ENCODE results near the gene ZC3H18.
A peak's percentile ranks its signal among the peaks of the same experiment; 100 is the strongest.

The ZC3H18 gene

DNA sequence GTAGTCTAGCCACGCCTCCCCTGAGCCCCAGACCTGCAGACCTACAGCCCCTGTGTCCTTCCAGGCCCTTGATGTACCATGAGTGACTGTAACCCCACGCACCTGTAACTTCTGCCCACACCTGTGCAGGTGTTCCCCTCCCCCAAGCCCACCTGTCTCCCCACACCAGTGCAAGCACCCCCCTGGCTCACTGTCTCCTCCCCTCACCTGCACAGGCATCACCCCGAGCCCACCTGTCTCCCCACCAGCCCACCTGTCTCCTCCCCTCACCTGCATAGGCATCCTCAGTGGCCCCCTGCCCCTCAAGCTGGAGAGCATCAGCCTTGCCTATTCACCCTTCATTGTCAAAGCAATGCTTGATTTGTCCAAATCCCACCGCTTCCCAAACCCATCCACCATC is 32.3 kb upstream of the ZC3H18 start:
- Histone ChIP-seq H3K27me3 (peaks cover 18% of the 10 kb centered on the region), H3K36me3 (no peaks in the 10 kb centered on the region; the same call in 1 of the 2 replicates), H3K4me3 (ENCODE audit: low read depth, low read length) (no peak overlapping the region), H3K9me3 (peaks cover 4% of the 10 kb centered on the region), H3K4me1 (no peaks in the 10 kb centered on the region)
- TF ChIP-seq, protein P1, sequence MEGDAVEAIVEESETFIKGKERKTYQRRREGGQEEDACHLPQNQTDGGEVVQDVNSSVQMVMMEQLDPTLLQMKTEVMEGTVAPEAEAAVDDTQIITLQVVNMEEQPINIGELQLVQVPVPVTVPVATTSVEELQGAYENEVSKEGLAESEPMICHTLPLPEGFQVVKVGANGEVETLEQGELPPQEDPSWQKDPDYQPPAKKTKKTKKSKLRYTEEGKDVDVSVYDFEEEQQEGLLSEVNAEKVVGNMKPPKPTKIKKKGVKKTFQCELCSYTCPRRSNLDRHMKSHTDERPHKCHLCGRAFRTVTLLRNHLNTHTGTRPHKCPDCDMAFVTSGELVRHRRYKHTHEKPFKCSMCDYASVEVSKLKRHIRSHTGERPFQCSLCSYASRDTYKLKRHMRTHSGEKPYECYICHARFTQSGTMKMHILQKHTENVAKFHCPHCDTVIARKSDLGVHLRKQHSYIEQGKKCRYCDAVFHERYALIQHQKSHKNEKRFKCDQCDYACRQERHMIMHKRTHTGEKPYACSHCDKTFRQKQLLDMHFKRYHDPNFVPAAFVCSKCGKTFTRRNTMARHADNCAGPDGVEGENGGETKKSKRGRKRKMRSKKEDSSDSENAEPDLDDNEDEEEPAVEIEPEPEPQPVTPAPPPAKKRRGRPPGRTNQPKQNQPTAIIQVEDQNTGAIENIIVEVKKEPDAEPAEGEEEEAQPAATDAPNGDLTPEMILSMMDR (IDR thresholded peaks at IDR 0.05; ENCODE audit: low read depth, low read length) = no peak
- DNase-seq = no peak

DNA sequence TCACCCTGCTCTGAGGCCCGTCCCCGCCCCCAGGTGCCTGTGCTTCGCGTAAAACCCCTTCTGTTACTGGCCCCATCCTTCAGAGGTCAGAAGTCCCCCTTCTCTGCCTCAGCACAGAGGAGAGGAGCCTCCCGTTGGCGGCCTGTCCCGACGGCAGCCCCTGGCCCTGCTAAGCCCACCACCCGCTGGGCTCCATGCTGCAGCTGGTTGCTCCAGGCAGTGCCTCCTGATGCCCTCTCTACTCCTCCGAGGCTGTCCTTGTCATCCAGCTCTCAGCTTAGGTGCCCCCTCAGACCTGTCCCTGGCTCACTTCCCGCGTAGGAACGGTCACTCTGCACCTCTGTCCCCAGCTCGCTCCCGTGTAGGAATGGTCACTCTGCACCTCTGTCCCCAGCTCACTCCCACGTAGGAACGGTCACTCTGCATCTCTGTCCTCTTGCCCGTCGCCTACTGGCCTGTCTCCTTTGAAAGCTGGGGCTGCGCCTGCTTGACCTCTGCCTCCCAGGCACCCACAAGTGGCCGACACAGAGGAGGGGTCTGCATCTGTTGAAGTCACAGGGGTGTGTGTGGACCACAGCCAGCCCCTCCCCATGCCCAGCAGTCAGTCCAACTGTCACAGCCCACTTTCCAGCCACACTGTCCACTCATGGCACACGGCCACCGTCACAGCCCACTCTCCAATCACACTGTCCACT is 31.7 kb upstream of the ZC3H18 start:
- TF ChIP-seq, protein P1 (IDR thresholded peaks at IDR 0.05; ENCODE audit: low read depth, low read length) = no peak
- Histone ChIP-seq H3K4me1 (no peaks in the 10 kb centered on the region), H3K9me3 (peaks cover 8% of the 10 kb centered on the region), H3K27me3 (peaks cover 18% of the 10 kb centered on the region), H3K4me3 (ENCODE audit: low read depth, low read length) (no peak overlapping the region), H3K36me3 (no peaks in the 10 kb centered on the region; the same call in 1 of the 2 replicates)
- DNase-seq = peak; percentile 6

DNA sequence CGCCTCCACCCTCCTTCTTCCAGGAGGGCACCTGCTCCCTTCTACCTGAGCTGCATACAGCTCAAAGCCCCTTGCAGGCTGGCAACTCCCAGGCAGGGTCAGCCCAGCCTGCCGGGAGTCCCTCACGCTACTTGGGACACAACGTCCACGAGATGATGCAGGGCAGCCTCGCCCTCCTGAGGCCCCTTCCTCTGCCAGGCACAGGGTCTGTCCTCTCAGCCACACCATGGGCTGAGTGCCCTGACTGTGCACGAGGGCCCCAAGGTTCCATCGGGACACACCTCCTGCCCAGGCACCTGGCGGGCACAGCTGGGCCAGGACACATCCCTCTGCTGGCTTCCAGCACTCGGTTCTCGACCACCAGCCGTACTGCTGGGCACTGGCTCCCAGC is 30.9 kb upstream of the ZC3H18 start:
- Histone ChIP-seq H3K4me3 (ENCODE audit: low read depth, low read length) (no peak overlapping the region), H3K27me3 (peaks cover 18% of the 10 kb centered on the region), H3K36me3 (no peaks in the 10 kb centered on the region; the same call in 1 of the 2 replicates), H3K4me1 (no peaks in the 10 kb centered on the region), H3K9me3 (peaks cover 9% of the 10 kb centered on the region)
- TF ChIP-seq, protein P1 (IDR thresholded peaks at IDR 0.05; ENCODE audit: low read depth, low read length) = no peak
- DNase-seq = no peak

DNA sequence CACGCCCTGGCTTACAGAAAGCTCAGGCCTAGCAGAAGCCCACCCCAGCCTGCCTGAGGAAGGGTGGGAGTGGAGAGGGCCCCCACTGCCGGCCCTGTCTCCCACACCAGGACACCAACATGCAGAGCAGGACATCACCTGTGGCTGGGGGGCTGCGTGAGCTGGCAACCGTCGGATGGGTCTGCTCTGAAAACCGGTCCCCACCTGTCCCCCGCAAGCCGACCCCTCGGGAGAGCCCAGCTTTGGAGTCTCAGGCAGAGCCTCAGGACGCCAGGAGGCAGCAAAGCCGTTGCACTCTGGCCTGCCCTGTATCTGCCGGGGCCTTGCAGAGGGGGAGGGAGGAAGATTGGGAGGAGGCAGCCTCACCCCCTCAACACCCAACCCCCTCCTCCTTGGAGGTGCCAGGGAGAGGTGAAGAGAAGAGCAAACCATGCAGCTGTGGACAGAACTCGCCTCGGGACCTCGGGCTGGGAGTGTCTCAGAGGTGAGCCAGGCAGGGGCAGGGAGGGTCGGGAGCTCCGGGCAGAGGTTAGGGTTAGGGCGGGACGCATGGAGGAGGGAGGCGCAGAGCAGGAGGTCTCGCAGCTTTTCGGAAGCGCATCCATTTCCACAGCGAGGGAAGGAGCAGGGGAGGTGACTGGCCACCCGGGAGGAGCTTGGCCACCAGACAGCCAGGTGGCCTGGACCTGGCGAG is 30.4 kb upstream of the ZC3H18 start:
- peaks cover 9% of the 10 kb centered on the region for H3K9me3 ChIP-seq
- DNase-seq = peak; percentile 13
- TF ChIP-seq, protein P1 (IDR thresholded peaks at IDR 0.05; ENCODE audit: low read depth, low read length) = no peak
- H3K36me3 ChIP-seq = no peaks in the 10 kb centered on the region; the same call in 1 of the 2 replicates
- no peaks in the 10 kb centered on the region for H3K4me1 ChIP-seq
- H3K4me3 ChIP-seq (ENCODE audit: low read depth, low read length) = no peak overlapping the region
- H3K27me3 ChIP-seq = peaks cover 18% of the 10 kb centered on the region

DNA sequence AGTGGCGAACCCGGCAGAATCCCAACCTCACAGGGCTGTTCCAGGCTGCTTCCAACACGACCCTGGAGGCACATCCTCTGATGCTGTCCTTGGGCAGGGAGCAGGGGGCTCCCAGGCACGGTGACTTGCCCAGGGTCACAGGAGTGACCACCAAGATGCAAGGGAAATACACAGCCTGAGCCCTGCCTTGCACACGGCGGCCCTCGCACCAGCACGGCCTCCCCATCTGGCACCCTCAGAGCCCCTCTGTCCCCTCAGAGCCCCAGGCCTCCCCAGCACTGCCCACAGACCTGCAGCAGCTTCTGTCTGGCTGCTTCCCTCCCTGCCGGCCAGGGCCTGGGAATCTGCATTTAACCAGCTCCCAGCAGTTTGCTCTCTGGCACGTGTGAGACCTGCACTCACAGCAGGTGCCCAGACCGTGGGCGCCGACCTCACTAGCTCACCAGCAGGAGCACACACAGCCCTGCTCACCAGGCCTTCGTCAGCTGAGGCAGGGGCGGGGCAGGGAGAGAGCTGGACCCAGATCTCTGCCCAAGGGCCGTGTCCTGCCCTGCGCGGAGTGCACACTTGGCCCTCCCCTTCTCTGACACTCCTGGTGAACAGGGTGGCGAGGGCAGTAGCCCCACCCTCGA is 29.7 kb upstream of the ZC3H18 start:
- TF ChIP-seq, protein P1 (IDR thresholded peaks at IDR 0.05; ENCODE audit: low read depth, low read length) = no peak
- Histone ChIP-seq H3K4me3 (ENCODE audit: low read depth, low read length) (no peak overlapping the region), H3K4me1 (no peaks in the 10 kb centered on the region), H3K27me3 (peaks cover 20% of the 10 kb centered on the region), H3K9me3 (peaks cover 9% of the 10 kb centered on the region), H3K36me3 (no peaks in the 10 kb centered on the region)
- DNase-seq = peak; percentile 11
